Mononuclear cell (primary cell): ENCODE data around the gene AP2A1. TPM values are rescaled to one million over a fixed set of nuclear protein-coding genes. Genes with fewer than 3 reads are reported as not detected.
"Not testable (repeated sequence)": the region's sequence is repeated elsewhere in the genome, so short reads cannot be mapped to it uniquely, and the experiment has no call there.

Source experiments
- H3K27me3 ChIP-seq: 2 replicates; pipeline ENCODE4 v1.6.0; 2011; ENCODE audit warnings: low read length, control low read depth; ENCODE audit not compliant: insufficient read depth
- H3K4me1 ChIP-seq: 2 replicates; pipeline ENCODE4 v1.5.1; 2011; ENCODE audit warnings: mild to moderate bottlenecking, low read length, control low read depth; ENCODE audit not compliant: insufficient read depth
- H3K4me3 ChIP-seq: 2 replicates; pipeline ENCODE4 v1.5.1; 2011; ENCODE audit warnings: mild to moderate bottlenecking, low read length, moderate library complexity
- H3K9me3 ChIP-seq: 2 replicates; pipeline ENCODE4 v1.5.1; 2011; ENCODE audit warnings: low read depth, mild to moderate bottlenecking, control low read depth, low read length
- total RNA-seq: library from RNA; depleted of rRNA; stranded (reverse); fragments of >200 nt; gene quantifications from one replicate; pipeline ENCODE4 v1.2.3, GENCODE V29; 2012

The AP2A1 gene
- total RNA-seq, 1 donor, result 30.2 TPM

- Histone ChIP-seq H3K4me1 (peaks cover 31% of the 10 kb centered on the region), H3K27me3 (no peaks in the 10 kb centered on the region), H3K9me3 (no peaks in the 10 kb centered on the region), H3K4me3 (no peak overlapping the region)
These were observed 43.2 kb downstream of the AP2A1 start for GRCh38 chr19:49809941-49810389.

GRCh38 chr19:49811328-49811727, 44.5 kb downstream of the AP2A1 start:
- H3K4me1 ChIP-seq, result peaks cover 31% of the 10 kb centered on the region
- H3K9me3 ChIP-seq, result no peaks in the 10 kb centered on the region
- H3K27me3 ChIP-seq, result no peaks in the 10 kb centered on the region
- no peak overlapping the region for H3K4me3 ChIP-seq

- Histone ChIP-seq H3K9me3 (no peaks in the 10 kb centered on the region), H3K4me1 (peaks cover 34% of the 10 kb centered on the region), H3K4me3 (peak overlapping the region; percentile 71), H3K27me3 (no peaks in the 10 kb centered on the region)
These were observed 45.7 kb downstream of the AP2A1 start for GRCh38 chr19:49812452-49812996.

GRCh38 chr19:49812997-49813861, 46.4 kb downstream of the AP2A1 start, which contains the start of gene FUZ:
Gene FUZ, minus strand, starts transcription at chr19:49813292. Its CDS starts 186 bp downstream, at chr19:49813106.
- no peaks in the 10 kb centered on the region for H3K9me3 ChIP-seq
- peak within 1 kb of the TSS; percentile 71 for H3K4me3 ChIP-seq
- H3K27me3 ChIP-seq, result no peaks in the 10 kb centered on the region
- peaks cover 32% of the 10 kb centered on the region for H3K4me1 ChIP-seq

- H3K4me1 ChIP-seq, result peaks cover 35% of the 10 kb centered on the region
- no peaks in the 10 kb centered on the region for H3K9me3 ChIP-seq
- H3K4me3 ChIP-seq, result no peak overlapping the region
- H3K27me3 ChIP-seq, result no peaks in the 10 kb centered on the region
These were observed 47.2 kb downstream of the AP2A1 start for GRCh38 chr19:49814010-49814409.

GRCh38 chr19:49816590-49816989, 49.8 kb downstream of the AP2A1 start:
- Histone ChIP-seq H3K4me1 (peaks cover 31% of the 10 kb centered on the region), H3K4me3 (no peak overlapping the region), H3K9me3 (no peaks in the 10 kb centered on the region), H3K27me3 (no peaks in the 10 kb centered on the region)

- Histone ChIP-seq H3K27me3 (no peaks in the 10 kb centered on the region), H3K4me3 (peak within 1 kb of the TSS; percentile 75), H3K4me1 (peaks cover 23% of the 10 kb centered on the region), H3K9me3 (no peaks in the 10 kb centered on the region)
These were observed 51.3 kb downstream of the AP2A1 start, which contains the start of gene MED25 for GRCh38 chr19:49817964-49818648. Gene MED25, plus strand, starts transcription at chr19:49818289. Its CDS starts 53 bp downstream, at chr19:49818342.

- Histone ChIP-seq H3K4me3 (peak overlapping the region; percentile 75), H3K27me3 (no peaks in the 10 kb centered on the region), H3K9me3 (no peaks in the 10 kb centered on the region), H3K4me1 (peaks cover 23% of the 10 kb centered on the region)
These were observed 52.0 kb downstream of the AP2A1 start for GRCh38 chr19:49818649-49819370.

- H3K4me3 ChIP-seq, H3K9me3 ChIP-seq: not testable (repeated sequence)
- H3K4me1 ChIP-seq, result peaks cover 23% of the 10 kb centered on the region
These were observed 52.8 kb downstream of the AP2A1 start for GRCh38 chr19:49819452-49820115.

GRCh38 chr19:49820125-49820524, 53.3 kb downstream of the AP2A1 start:
- H3K4me3 ChIP-seq, result no peak overlapping the region
- H3K27me3 ChIP-seq, result no peaks in the 10 kb centered on the region
- peaks cover 23% of the 10 kb centered on the region for H3K4me1 ChIP-seq
- no peaks in the 10 kb centered on the region for H3K9me3 ChIP-seq

More at GRCh38 chr19:49819452-49820115, 52.8 kb downstream of the AP2A1 start:
- not testable (repeated sequence) for H3K27me3 ChIP-seq

- no peaks in the 10 kb centered on the region for H3K27me3 ChIP-seq
- no peaks in the 10 kb centered on the region for H3K9me3 ChIP-seq
- peaks cover 13% of the 10 kb centered on the region for H3K4me1 ChIP-seq
- H3K4me3 ChIP-seq, result no peak overlapping the region
These were observed 56.7 kb downstream of the AP2A1 start for GRCh38 chr19:49823472-49823871.

GRCh38 chr19:49824662-49825061, 57.9 kb downstream of the AP2A1 start:
- Histone ChIP-seq H3K27me3 (no peaks in the 10 kb centered on the region), H3K4me1 (peaks cover under 1% of the 10 kb centered on the region), H3K4me3 (no peak overlapping the region), H3K9me3 (no peaks in the 10 kb centered on the region)

GRCh38 chr19:49827034-49827433, 60.2 kb downstream of the AP2A1 start:
- H3K4me3 ChIP-seq, result no peak overlapping the region

GRCh38 chr19:49829200-49829599, 62.4 kb downstream of the AP2A1 start:
- H3K9me3 ChIP-seq, result no peaks in the 10 kb centered on the region
- H3K4me3 ChIP-seq, result no peak overlapping the region
- H3K27me3 ChIP-seq, result no peaks in the 10 kb centered on the region
- H3K4me1 ChIP-seq, result peaks cover 23% of the 10 kb centered on the region

More at GRCh38 chr19:49827034-49827433, 60.2 kb downstream of the AP2A1 start:
- Histone ChIP-seq H3K9me3 (no peaks in the 10 kb centered on the region), H3K4me1 (peaks cover 12% of the 10 kb centered on the region), H3K27me3 (no peaks in the 10 kb centered on the region)
